Tibial nerve (tissue), 4 donors: ENCODE measurements around the gene MYL9. TPM values are rescaled to one million over a fixed set of nuclear protein-coding genes. Genes with fewer than 3 reads are reported as not detected.

Source experiments
- DNase-seq, 2 donors: peaks; one replicate each; pipeline ENCODE4 v3.0.0-alpha.2; 2019; ENCODE audit warnings: low spot score in 2 of 2
- H3K27ac ChIP-seq, 4 donors: fragments of 200-600 bp; sonication (generic) in 3 of 4; one replicate each; pipeline ENCODE4 v1.5.1; 2017 to 2019; ENCODE audit warnings: mild to moderate bottlenecking in 1 of 4
- H3K27me3 ChIP-seq, 2 donors: fragments of 200-600 bp; sonication (generic) in 1 of 2; one replicate each; pipeline versions ENCODE4 v1.5.1 to v1.6.0; 2017 to 2019
- H3K36me3 ChIP-seq, 3 donors: fragments of 200-600 bp; sonication (generic); one replicate each; pipeline ENCODE4 v1.5.1; 2018 to 2019
- H3K4me1 ChIP-seq, 4 donors: fragments of 200-600 bp; sonication (generic) in 3 of 4; one replicate each; pipeline ENCODE4 v1.5.1; 2017 to 2019
- H3K4me3 ChIP-seq, 4 donors: fragments of 200-600 bp; sonication (generic) in 3 of 4; one replicate each; pipeline ENCODE4 v1.5.1; 2017 to 2019; ENCODE audit warnings: mild to moderate bottlenecking in 1 of 4, moderate library complexity in 1 of 4
- H3K9me3 ChIP-seq, 4 donors: fragments of 200-600 bp; sonication (generic) in 3 of 4; one replicate each; pipeline ENCODE4 v1.5.1; 2017 to 2019
- EP300 ChIP-seq, 2 donors: sonication (generic); formaldehyde crosslinking; IDR thresholded peaks; one replicate each; pipeline ENCODE4 v1.6.1; 2017; ENCODE audit warnings: antibody characterized with exemption in 2 of 2, mild to moderate bottlenecking in 1 of 2
- POLR2A ChIP-seq, 2 donors: fragments of 450-650 bp; IDR thresholded peaks; one replicate each; pipeline ENCODE4 v1.6.1; 2017; ENCODE audit warnings: antibody characterized with exemption in 2 of 2, mild to moderate bottlenecking in 2 of 2, moderate library complexity in 2 of 2
- WGBS, 2 donors: methylation state at CpG; one replicate each; pipeline ENCODE4 v1.1.5; 2018; 5-methylcytosine and 5-hydroxymethylcytosine counted together
- small RNA-seq: library from RNA; depleted of rRNA; stranded (forward); fragments of <200 nt; gene quantifications from one replicate; pipeline ENCODE3, GENCODE V24; 2016
- total RNA-seq, 4 donors: library from RNA; depleted of rRNA; stranded (reverse); fragments of >200 nt; gene quantifications; one replicate each; pipeline ENCODE4 v1.1.0, GENCODE V29; 2016
- TF ChIP-seq, protein P1 (sequence below), 5 experiments: fragments of 200-600 bp in 3 of 5; fragments of 450-650 bp in 2 of 5; sonication (generic) in 3 of 5; IDR thresholded peaks; one replicate each; pipeline ENCODE4 v1.5.1; 2016 to 2019; ENCODE audit warnings: antibody characterized with exemption in 5 of 5, mild to moderate bottlenecking in 3 of 5, moderate library complexity in 2 of 5

MYL9 gene
- total RNA-seq, 4 donors from 2014 or later: 140 to 245 (median 219) TPM

DNA sequence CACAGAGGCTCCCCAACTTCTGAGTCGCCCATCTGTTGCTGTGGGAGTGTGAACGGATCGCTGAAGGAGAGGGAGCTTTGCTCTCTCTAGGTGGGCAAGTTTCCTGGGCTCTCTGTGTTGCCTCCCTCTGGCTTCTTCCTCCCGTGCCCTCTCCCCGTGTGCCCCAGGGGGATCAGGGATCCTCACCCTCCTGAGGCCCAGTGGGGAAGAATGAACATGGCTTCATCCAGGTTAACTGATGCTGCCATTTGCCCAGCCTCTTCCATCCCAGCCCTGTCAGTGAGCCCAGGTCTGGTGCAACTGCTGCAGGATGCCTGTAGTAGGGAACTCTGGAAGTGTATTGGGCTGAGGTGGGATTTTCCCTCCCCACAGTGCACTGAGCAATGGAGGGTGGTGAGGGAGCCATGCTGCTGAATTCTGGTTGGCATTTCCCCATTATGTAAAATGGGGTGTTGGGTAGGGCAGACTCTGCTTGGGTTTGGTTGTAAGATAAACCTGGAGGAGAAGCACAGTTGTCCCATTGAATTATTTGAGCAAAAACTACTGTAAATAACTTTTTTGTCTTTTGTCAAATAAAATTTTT, 52.1 kb downstream of the MYL9 start:
- H3K27me3 ChIP-seq: no peaks in the 10 kb centered on the region
- TF ChIP-seq EP300 (IDR thresholded peaks at IDR 0.05): no peak
- TF ChIP-seq, protein P1, sequence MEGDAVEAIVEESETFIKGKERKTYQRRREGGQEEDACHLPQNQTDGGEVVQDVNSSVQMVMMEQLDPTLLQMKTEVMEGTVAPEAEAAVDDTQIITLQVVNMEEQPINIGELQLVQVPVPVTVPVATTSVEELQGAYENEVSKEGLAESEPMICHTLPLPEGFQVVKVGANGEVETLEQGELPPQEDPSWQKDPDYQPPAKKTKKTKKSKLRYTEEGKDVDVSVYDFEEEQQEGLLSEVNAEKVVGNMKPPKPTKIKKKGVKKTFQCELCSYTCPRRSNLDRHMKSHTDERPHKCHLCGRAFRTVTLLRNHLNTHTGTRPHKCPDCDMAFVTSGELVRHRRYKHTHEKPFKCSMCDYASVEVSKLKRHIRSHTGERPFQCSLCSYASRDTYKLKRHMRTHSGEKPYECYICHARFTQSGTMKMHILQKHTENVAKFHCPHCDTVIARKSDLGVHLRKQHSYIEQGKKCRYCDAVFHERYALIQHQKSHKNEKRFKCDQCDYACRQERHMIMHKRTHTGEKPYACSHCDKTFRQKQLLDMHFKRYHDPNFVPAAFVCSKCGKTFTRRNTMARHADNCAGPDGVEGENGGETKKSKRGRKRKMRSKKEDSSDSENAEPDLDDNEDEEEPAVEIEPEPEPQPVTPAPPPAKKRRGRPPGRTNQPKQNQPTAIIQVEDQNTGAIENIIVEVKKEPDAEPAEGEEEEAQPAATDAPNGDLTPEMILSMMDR (IDR thresholded peaks at IDR 0.05): no peak
- no peak for TF ChIP-seq POLR2A (IDR thresholded peaks at IDR 0.05)
- H3K9me3 ChIP-seq: no peaks in the 10 kb centered on the region
- H3K4me1 ChIP-seq: peaks cover 0 to 18% (median 0%) of the 10 kb centered on the region in 4 donors
- DNase-seq: no peak
- H3K27ac ChIP-seq: peak overlapping the region in 1 of 4 donors; percentile 40
- 78 to 80% methylated on average over 5 of the region's 5 CpGs for WGBS, 2 donors
- no peak overlapping the region for H3K4me3 ChIP-seq
- H3K36me3 ChIP-seq: peaks cover 0 to 56% (median 0%) of the 10 kb centered on the region in 3 donors

DNA sequence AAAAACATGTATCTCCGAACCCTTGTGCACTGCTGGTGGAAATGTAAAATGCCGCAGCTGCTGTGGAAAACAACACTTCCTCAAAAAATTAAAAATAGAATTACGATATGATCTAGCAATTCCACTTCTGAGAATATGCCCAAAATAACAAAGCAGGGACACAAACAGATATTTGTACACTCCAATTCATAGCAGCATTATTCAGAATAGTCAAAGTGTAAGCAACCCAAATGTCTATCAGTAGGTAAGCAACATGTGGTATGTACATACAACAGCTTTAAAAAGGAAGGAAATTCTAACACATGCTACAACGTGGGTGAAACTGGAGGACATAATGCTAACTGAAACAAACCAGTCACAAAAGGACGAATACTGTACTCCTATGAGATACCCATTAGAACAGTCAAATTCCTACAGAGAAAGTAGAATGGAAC, 58.6 kb downstream of the MYL9 start:
- no peak for DNase-seq
- 36 to 43% methylated on average over 5 of the region's 5 CpGs for WGBS, 2 donors
- no peak overlapping the region for H3K4me3 ChIP-seq
- H3K4me1 ChIP-seq: peaks cover 0 to 22% (median 5%) of the 10 kb centered on the region in 4 donors
- no peaks in the 10 kb centered on the region for H3K9me3 ChIP-seq
- H3K27ac ChIP-seq: peak overlapping the region in 2 of 4 donors; percentile 16 to 50
- H3K36me3 ChIP-seq: peaks cover 0 to 11% (median 0%) of the 10 kb centered on the region in 3 donors
- TF ChIP-seq, protein P1 (IDR thresholded peaks at IDR 0.05): no peak
- TF ChIP-seq EP300 (IDR thresholded peaks at IDR 0.05): no peak
- no peak for TF ChIP-seq POLR2A (IDR thresholded peaks at IDR 0.05)
- H3K27me3 ChIP-seq: no peaks in the 10 kb centered on the region

Small RNA genes within 50 kb of the gene (small RNA-seq; reads per million reads assigned to genes)
- not detected for gene RF00017

Other genes starting within 250 kb of the MYL9 start
- gene DLGAP4, start 235.2 kb upstream of the MYL9 start, total RNA-seq: 10 to 100 TPM; 46.1 to 97.5 (median 52.5) TPM
- 10 to 100 TPM; 13.2 to 27.7 (median 19.6) TPM for gene TGIF2, start 32.1 kb downstream of the MYL9 start, total RNA-seq
- 10 to 100 TPM; 44.6 to 62.7 (median 53.3) TPM for gene RAB5IF, start 64.3 kb downstream of the MYL9 start, total RNA-seq
- gene SLA2, start 104.7 kb downstream of the MYL9 start, total RNA-seq: under 1 TPM in 3 of 4 donors, not detected in 1; 0.20 to 0.30 (median 0.21) TPM
- gene NDRG3, start 204.6 kb downstream of the MYL9 start, total RNA-seq: 10 to 100 TPM; 13.9 to 21.9 (median 19.2) TPM
- 10 to 100 TPM in 2 of 4 donors, 1 to 10 TPM in 2; 5.4 to 14.9 (median 8.6) TPM for gene DSN1, start 232.2 kb downstream of the MYL9 start, total RNA-seq